ENCODE data around the gene GINS1. TPM values are rescaled to one million over a fixed set of nuclear protein-coding genes. Genes with fewer than 3 reads are reported as not detected.

The GINS1 gene
- total RNA-seq, 1 experiment from 2014 or later = 36.0 TPM

GRCh38 chr20:25439328-25439727, 31.9 kb downstream of the GINS1 start:
- H3K4me3 ChIP-seq (ENCODE audit: low read depth in 2 of 2, low read length in 2 of 2) = no peak overlapping the region
- DNase-seq (ENCODE audit: low read depth, low spot score) = no peak
- CTCF ChIA-PET = no interaction called here
- H3K4me1 ChIP-seq (ENCODE audit: control insufficient read depth, insufficient read depth, low read length) = no peaks in the 10 kb centered on the region
- H3K9me3 ChIP-seq (ENCODE audit: control insufficient read depth, insufficient read depth, low read depth, low read length) = no peaks in the 10 kb centered on the region
- H3K27ac ChIP-seq (ENCODE audit: low read length) = no peak overlapping the region
- peaks cover 9% of the 10 kb centered on the region; the same call in 1 of the 2 replicates for H3K36me3 ChIP-seq (ENCODE audit: control insufficient read depth, insufficient read depth, low read length)
- ATAC-seq = no peak
- no peaks in the 10 kb centered on the region for H3K27me3 ChIP-seq (ENCODE audit: control insufficient read depth, insufficient read depth, low read length)
- POLR2A ChIA-PET = interaction anchor here (0.6 kb wide), 1 partner anchor 47 kb away, joined by 3 read pairs; no protein-coding TSS in a partner anchor
- no TSS peak for BruUV-seq (replicated peaks)
- intact Hi-C loops (cut with micrococcal nuclease; ENCODE audit: unreplicated experiment) = no loop called here
- in situ Hi-C loops (cut with HindIII; ENCODE audit: low pct_unique_long_range_greater_than_20kb, low sequenced_read_pairs) = no loop called here
- TF ChIP-seq POLR2AphosphoS5 (IDR thresholded peaks at IDR 0.05; ENCODE audit: low read depth, low read length) (no peak), SIN3A (IDR thresholded peaks at IDR 0.05; ENCODE audit: borderline replicate concordance, insufficient read depth, low read depth, low read length) (no peak), TCF7L2 (IDR thresholded peaks at IDR 0.05; ENCODE audit: low read depth, low read length) (no peak), CTCF (IDR thresholded peaks at IDR 0.05) (no peak)
- TF ChIP-seq, protein P1, sequence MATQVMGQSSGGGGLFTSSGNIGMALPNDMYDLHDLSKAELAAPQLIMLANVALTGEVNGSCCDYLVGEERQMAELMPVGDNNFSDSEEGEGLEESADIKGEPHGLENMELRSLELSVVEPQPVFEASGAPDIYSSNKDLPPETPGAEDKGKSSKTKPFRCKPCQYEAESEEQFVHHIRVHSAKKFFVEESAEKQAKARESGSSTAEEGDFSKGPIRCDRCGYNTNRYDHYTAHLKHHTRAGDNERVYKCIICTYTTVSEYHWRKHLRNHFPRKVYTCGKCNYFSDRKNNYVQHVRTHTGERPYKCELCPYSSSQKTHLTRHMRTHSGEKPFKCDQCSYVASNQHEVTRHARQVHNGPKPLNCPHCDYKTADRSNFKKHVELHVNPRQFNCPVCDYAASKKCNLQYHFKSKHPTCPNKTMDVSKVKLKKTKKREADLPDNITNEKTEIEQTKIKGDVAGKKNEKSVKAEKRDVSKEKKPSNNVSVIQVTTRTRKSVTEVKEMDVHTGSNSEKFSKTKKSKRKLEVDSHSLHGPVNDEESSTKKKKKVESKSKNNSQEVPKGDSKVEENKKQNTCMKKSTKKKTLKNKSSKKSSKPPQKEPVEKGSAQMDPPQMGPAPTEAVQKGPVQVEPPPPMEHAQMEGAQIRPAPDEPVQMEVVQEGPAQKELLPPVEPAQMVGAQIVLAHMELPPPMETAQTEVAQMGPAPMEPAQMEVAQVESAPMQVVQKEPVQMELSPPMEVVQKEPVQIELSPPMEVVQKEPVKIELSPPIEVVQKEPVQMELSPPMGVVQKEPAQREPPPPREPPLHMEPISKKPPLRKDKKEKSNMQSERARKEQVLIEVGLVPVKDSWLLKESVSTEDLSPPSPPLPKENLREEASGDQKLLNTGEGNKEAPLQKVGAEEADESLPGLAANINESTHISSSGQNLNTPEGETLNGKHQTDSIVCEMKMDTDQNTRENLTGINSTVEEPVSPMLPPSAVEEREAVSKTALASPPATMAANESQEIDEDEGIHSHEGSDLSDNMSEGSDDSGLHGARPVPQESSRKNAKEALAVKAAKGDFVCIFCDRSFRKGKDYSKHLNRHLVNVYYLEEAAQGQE (IDR thresholded peaks at IDR 0.05; ENCODE audit: insufficient read depth in 1 of 2, low read depth in 2 of 2, low read length in 1 of 2) = no peak

GRCh38 chr20:25444556-25444955, 37.1 kb downstream of the GINS1 start:
- BruUV-seq (replicated peaks) = no TSS peak
- in situ Hi-C loops (cut with HindIII; ENCODE audit: low pct_unique_long_range_greater_than_20kb, low sequenced_read_pairs) (no loop called here), intact Hi-C loops (cut with micrococcal nuclease; ENCODE audit: unreplicated experiment) (no loop called here)
- DNase-seq (ENCODE audit: low read depth, low spot score) (no peak), ATAC-seq (no peak)
- peaks cover 9% of the 10 kb centered on the region; the same call in 1 of the 2 replicates for H3K36me3 ChIP-seq (ENCODE audit: control insufficient read depth, insufficient read depth, low read length)
- CTCF ChIA-PET = no interaction called here
- H3K9me3 ChIP-seq (ENCODE audit: control insufficient read depth, insufficient read depth, low read depth, low read length) = no peaks in the 10 kb centered on the region
- H3K4me1 ChIP-seq (ENCODE audit: control insufficient read depth, insufficient read depth, low read length) = no peaks in the 10 kb centered on the region
- H3K4me3 ChIP-seq (ENCODE audit: low read depth in 2 of 2, low read length in 2 of 2) = no peak overlapping the region
- H3K27me3 ChIP-seq (ENCODE audit: control insufficient read depth, insufficient read depth, low read length) = no peaks in the 10 kb centered on the region
- TF ChIP-seq, protein P1 (IDR thresholded peaks at IDR 0.05; ENCODE audit: insufficient read depth in 1 of 2, low read depth in 2 of 2, low read length in 1 of 2) = no peak
- TF ChIP-seq TCF7L2 (IDR thresholded peaks at IDR 0.05; ENCODE audit: low read depth, low read length) (no peak), SIN3A (IDR thresholded peaks at IDR 0.05; ENCODE audit: borderline replicate concordance, insufficient read depth, low read depth, low read length) (no peak), CTCF (IDR thresholded peaks at IDR 0.05) (no peak), POLR2AphosphoS5 (IDR thresholded peaks at IDR 0.05; ENCODE audit: low read depth, low read length) (no peak)
- no peak overlapping the region for H3K27ac ChIP-seq (ENCODE audit: low read length)
- POLR2A ChIA-PET = no interaction called here

Measured in Panc1 (cell line).